GM23248 (cell line): ENCODE data around the gene TAF3. TPM values are rescaled to one million over a fixed set of nuclear protein-coding genes. Genes with fewer than 3 reads are reported as not detected.

Source experiments
- DNase-seq: peaks from one replicate; pipeline ENCODE4 v3.0.0-alpha.2; 2015
- H2AFZ ChIP-seq: fragments of 200-600 bp; sonication (generic); 2 replicates; pipeline ENCODE4 v1.6.1; 2016; ENCODE audit warnings: antibody characterized with exemption
- H3F3A ChIP-seq: fragments of 200-600 bp; sonication (generic); 2 replicates; pipeline ENCODE4 v1.6.1; 2016; ENCODE audit warnings: mild to moderate bottlenecking, antibody characterized with exemption, mixed run types; ENCODE audit not compliant: insufficient read depth
- H3K27ac ChIP-seq: fragments of 200-600 bp; sonication (generic); 2 replicates; pipeline ENCODE4 v1.5.1; 2016; ENCODE audit warnings: mild to moderate bottlenecking
- H3K27me3 ChIP-seq: fragments of 200-600 bp; sonication (generic); replicated peaks from 2 replicates; pipeline ENCODE4 v1.6.1; 2016; ENCODE audit warnings: mild to moderate bottlenecking; ENCODE audit not compliant: insufficient read depth
- H3K36me3 ChIP-seq: fragments of 200-600 bp; sonication (generic); 2 replicates; pipeline ENCODE4 v1.6.1; 2016; ENCODE audit warnings: low read depth, mild to moderate bottlenecking
- H3K4me1 ChIP-seq: fragments of 200-600 bp; sonication (generic); 2 replicates; pipeline ENCODE4 v1.6.1; 2016; ENCODE audit warnings: mild to moderate bottlenecking; ENCODE audit not compliant: insufficient read depth
- H3K4me2 ChIP-seq: fragments of 200-600 bp; sonication (generic); one replicate; pipeline ENCODE4 v1.6.1; 2016; ENCODE audit warnings: mild to moderate bottlenecking; ENCODE audit not compliant: unreplicated experiment
- H3K4me3 ChIP-seq: fragments of 200-600 bp; sonication (generic); 2 replicates; pipeline ENCODE4 v1.5.1; 2016; ENCODE audit warnings: mild to moderate bottlenecking
- H3K79me2 ChIP-seq: fragments of 200-600 bp; sonication (generic); 2 replicates; pipeline ENCODE4 v1.6.1; 2016; ENCODE audit warnings: mild to moderate bottlenecking; ENCODE audit not compliant: insufficient read depth
- H3K9ac ChIP-seq: fragments of 200-600 bp; sonication (generic); 2 replicates; pipeline ENCODE4 v1.6.1; 2016; ENCODE audit warnings: mild to moderate bottlenecking
- H3K9me2 ChIP-seq: fragments of 200-600 bp; sonication (generic); 2 replicates; pipeline ENCODE4 v1.6.1; 2016; ENCODE audit warnings: mixed run types, mild to moderate bottlenecking, moderate library complexity; ENCODE audit not compliant: insufficient read depth
- H3K9me3 ChIP-seq: fragments of 200-600 bp; sonication (generic); one replicate; pipeline ENCODE4 v1.6.1; 2017; ENCODE audit warnings: low read depth
- H4K20me1 ChIP-seq: fragments of 200-600 bp; sonication (generic); 2 replicates; pipeline ENCODE4 v1.6.0; 2016; ENCODE audit not compliant: insufficient read depth
- EZH2 ChIP-seq: fragments of 200-600 bp; sonication (generic); IDR thresholded peaks from 2 replicates; pipeline ENCODE4 v1.6.1; 2018; ENCODE audit warnings: antibody characterized with exemption, mild to moderate bottlenecking; ENCODE audit not compliant: insufficient read depth, poor library complexity, severe bottlenecking
- EZH2phosphoT487 ChIP-seq: fragments of 200-600 bp; sonication (generic); IDR thresholded peaks from 2 replicates; pipeline ENCODE4 v1.6.1; 2018; ENCODE audit warnings: antibody characterized with exemption, moderate library complexity, mild to moderate bottlenecking, low read depth; ENCODE audit not compliant: insufficient read depth
- WGBS, 2 experiments: methylation state at CpG; one replicate each; pipeline ENCODE4 v1.1.6; 2015 to 2017; ENCODE audit warnings: low lambda C conversion rate in 2 of 2, low coverage in 1 of 2; ENCODE audit errors: missing lambda C conversion rate in 2 of 2; 5-methylcytosine and 5-hydroxymethylcytosine counted together
- in situ Hi-C: fragments of 300-500 bp; cut with MboI; formaldehyde crosslinking; loops from 2 replicates; pipeline ENCODE4 v1.15.0; 2020
- polyA plus RNA-seq: library from polyadenylated mRNA; unstranded; fragments of >200 nt; fragmentation: Nextera tagmentation; extraction: Ambion mirVana; gene quantifications from 2 replicates; pipeline ENCODE4 v1.2.1, GENCODE V29; 2016
- total RNA-seq: library from RNA; depleted of rRNA; stranded (reverse); fragments of >200 nt; shearing (Covaris generic); gene quantifications from 2 replicates; pipeline ENCODE4 v1.2.3, GENCODE V29; 2014

Gene TAF3
- total and polyA plus RNA-seq, 2 experiments from 2014 or later = 1.7 to 5.5 TPM

GRCh38 chr10:8056378-8056777 lies 238.1 kb downstream of the TAF3 start:
- H3K4me2 ChIP-seq = no peak overlapping the region
- no peak overlapping the region for H3K4me3 ChIP-seq
- H3K79me2 ChIP-seq = no peaks in the 10 kb centered on the region
- H3K9me3 ChIP-seq = no peaks in the 10 kb centered on the region
- H4K20me1 ChIP-seq = no peaks in the 10 kb centered on the region
- no peaks in the 10 kb centered on the region for H3K9me2 ChIP-seq
- no peak overlapping the region for H3K27ac ChIP-seq
- no peak overlapping the region for H2AFZ ChIP-seq
- H3K36me3 ChIP-seq = no peaks in the 10 kb centered on the region
- WGBS, 2 experiments = 74 to 78% methylated on average over 6 of the region's 6 CpGs
- DNase-seq = no peak
- no peak for TF ChIP-seq EZH2phosphoT487
- no peak for TF ChIP-seq EZH2
- no peaks in the 10 kb centered on the region for H3F3A ChIP-seq
- H3K4me1 ChIP-seq = no peaks in the 10 kb centered on the region
- in situ Hi-C loops = no loop called here
- H3K9ac ChIP-seq = no peak overlapping the region
- peaks cover 80% of the 10 kb centered on the region for H3K27me3 ChIP-seq

- H3K4me1 ChIP-seq = no peaks in the 10 kb centered on the region
- no peak for TF ChIP-seq EZH2phosphoT487
- TF ChIP-seq EZH2 = no peak
- H3K9me2 ChIP-seq = no peaks in the 10 kb centered on the region
- no peak for DNase-seq
- peaks cover 78% of the 10 kb centered on the region for H3K27me3 ChIP-seq
- no peak overlapping the region for H3K4me2 ChIP-seq
- no peak overlapping the region for H3K9ac ChIP-seq
- no peaks in the 10 kb centered on the region for H3K79me2 ChIP-seq
- H3K9me3 ChIP-seq = no peaks in the 10 kb centered on the region
- in situ Hi-C loops = no loop called here
- H2AFZ ChIP-seq = no peak overlapping the region
- H3F3A ChIP-seq = no peaks in the 10 kb centered on the region
- no peaks in the 10 kb centered on the region for H3K36me3 ChIP-seq
- no peak overlapping the region for H3K4me3 ChIP-seq
- H4K20me1 ChIP-seq = no peaks in the 10 kb centered on the region
- no peak overlapping the region for H3K27ac ChIP-seq
- 87% methylated on average over 13 of the region's 13 CpGs for WGBS, 2 experiments
Observed at GRCh38 chr10:8056871-8057331, 238.6 kb downstream of the TAF3 start.

- DNase-seq = no peak
- peaks cover 78% of the 10 kb centered on the region for H3K27me3 ChIP-seq
- 65 to 69% methylated on average over 15 of the region's 15 CpGs for WGBS, 2 experiments
- in situ Hi-C loops = no loop called here
- H3K9me3 ChIP-seq = no peaks in the 10 kb centered on the region
- H3K4me3 ChIP-seq = no peak overlapping the region
- no peaks in the 10 kb centered on the region for H4K20me1 ChIP-seq
- no peaks in the 10 kb centered on the region for H3F3A ChIP-seq
- H2AFZ ChIP-seq = no peak overlapping the region
- no peaks in the 10 kb centered on the region for H3K36me3 ChIP-seq
- no peaks in the 10 kb centered on the region for H3K9me2 ChIP-seq
- H3K27ac ChIP-seq = no peak overlapping the region
- H3K4me2 ChIP-seq = no peak overlapping the region
- no peaks in the 10 kb centered on the region for H3K79me2 ChIP-seq
- H3K9ac ChIP-seq = no peak overlapping the region
- no peak for TF ChIP-seq EZH2
- H3K4me1 ChIP-seq = no peaks in the 10 kb centered on the region
Observed at GRCh38 chr10:8057636-8058273, 239.4 kb downstream of the TAF3 start.

- H4K20me1 ChIP-seq = no peaks in the 10 kb centered on the region
- 55 to 68% methylated on average over 19 to 45 of the region's 45 CpGs for WGBS, 2 experiments
- TF ChIP-seq EZH2 = no peak
- no peak for TF ChIP-seq EZH2phosphoT487
- H3K9me2 ChIP-seq = no peaks in the 10 kb centered on the region
- no peak for DNase-seq
- no peak overlapping the region for H3K27ac ChIP-seq
- H3K4me2 ChIP-seq = no peak overlapping the region
- H3K79me2 ChIP-seq = no peaks in the 10 kb centered on the region
- no peaks in the 10 kb centered on the region for H3K9me3 ChIP-seq
- H3K27me3 ChIP-seq = peaks cover 80% of the 10 kb centered on the region
- no peaks in the 10 kb centered on the region for H3K36me3 ChIP-seq
- H3F3A ChIP-seq = no peaks in the 10 kb centered on the region
- H3K4me3 ChIP-seq = no peak overlapping the region
- in situ Hi-C loops = no loop called here
- H2AFZ ChIP-seq = no peak overlapping the region
- no peak overlapping the region for H3K9ac ChIP-seq
- no peaks in the 10 kb centered on the region for H3K4me1 ChIP-seq
Observed at GRCh38 chr10:8058274-8059111, 240.2 kb downstream of the TAF3 start.
